IMR-90 (cell line): ENCODE data around the gene TNS1. TPM values are rescaled to one million over a fixed set of nuclear protein-coding genes. Genes with fewer than 3 reads are reported as not detected.

ENCODE experiments used
- ATAC-seq: fragments of 200-7000 bp; cut with Tn5 transposase; 2 replicates; pipeline ENCODE4 v1.9.1; 2020; ENCODE audit warnings: low read depth, mild to moderate bottlenecking, moderate library complexity
- BruUV-seq: library from RNA; stranded (reverse); fragments of 400-500 nt; replicated peaks from 2 replicates; lab custom pipeline; 2021; lab: Mats Ljungman, UMichigan
- CTCF ChIA-PET: fragments of 300-600 bp; formaldehyde crosslinking; extraction: SDS; loops from one replicate; lab custom pipeline; 2021; ENCODE audit warnings: antibody characterized with exemption; lab: Yijun Ruan, JAX
- POLR2A ChIA-PET: fragments of 300-600 bp; sonication (Branson Sonifier 250); formaldehyde crosslinking; loops from one replicate; lab custom pipeline; 2022; ENCODE audit warnings: antibody characterized with exemption; ENCODE audit not compliant: unreplicated experiment; lab: Charles Lee
- DNase-seq: peaks from one replicate; pipeline ENCODE4 v3.0.0; 2013
- H2AFZ ChIP-seq: replicated peaks from 2 replicates; pipeline ENCODE3; 2013; ENCODE audit warnings: low read length, mild to moderate bottlenecking; ENCODE audit not compliant: poor library complexity
- H2AK5ac ChIP-seq: 2 replicates; pipeline ENCODE4 v1.6.1; 2013; ENCODE audit warnings: low read depth, low read length, inconsistent platforms
- H2AK9ac ChIP-seq: replicated peaks from 2 replicates; pipeline ENCODE3; 2013; ENCODE audit warnings: mild to moderate bottlenecking, low read depth, low read length, moderate library complexity; ENCODE audit not compliant: poor library complexity
- H2BK120ac ChIP-seq: 2 replicates; pipeline ENCODE4 v1.6.1; 2013; ENCODE audit warnings: low read depth, low read length, inconsistent platforms
- H2BK15ac ChIP-seq: 3 replicates; pipeline ENCODE4 v1.6.1; 2013; ENCODE audit warnings: low read depth, low read length, inconsistent platforms
- H2BK20ac ChIP-seq: 2 replicates; pipeline ENCODE4 v1.6.1; 2013; ENCODE audit warnings: low read depth, mild to moderate bottlenecking, inconsistent platforms, low read length, moderate library complexity
- H2BK5ac ChIP-seq: 2 replicates; pipeline ENCODE4 v1.6.1; 2013; ENCODE audit warnings: mild to moderate bottlenecking, low read depth, low read length, inconsistent platforms; ENCODE audit not compliant: poor library complexity, severe bottlenecking
- H3K14ac ChIP-seq: replicated peaks from 2 replicates; pipeline ENCODE4 v1.6.1; 2013; ENCODE audit warnings: low read depth, low read length, inconsistent platforms
- H3K18ac ChIP-seq: 2 replicates; pipeline ENCODE4 v1.6.1; 2013; ENCODE audit warnings: low read depth, low read length, control low read depth
- H3K23ac ChIP-seq: 2 replicates; pipeline ENCODE4 v1.6.1; 2013; ENCODE audit warnings: low read depth, low read length, inconsistent platforms
- H3K27ac ChIP-seq: 2 replicates; pipeline ENCODE4 v1.5.1; 2013; ENCODE audit warnings: mild to moderate bottlenecking, control low read depth, low read length; ENCODE audit not compliant: insufficient read depth
- H3K27me3 ChIP-seq: 2 replicates; pipeline ENCODE4 v1.6.1; 2013; ENCODE audit warnings: low read length; ENCODE audit not compliant: control insufficient read depth, insufficient read depth
- H3K36me3 ChIP-seq: 2 replicates; pipeline ENCODE4 v1.6.1; 2013; ENCODE audit warnings: low read length, mixed read lengths; ENCODE audit not compliant: control insufficient read depth, insufficient read depth
- H3K4ac ChIP-seq: 2 replicates; pipeline ENCODE4 v1.6.1; 2013; ENCODE audit warnings: low read depth, low read length, inconsistent platforms
- H3K4me1 ChIP-seq: 2 replicates; pipeline ENCODE4 v1.6.1; 2013; ENCODE audit warnings: low read length, mixed read lengths; ENCODE audit not compliant: control insufficient read depth, insufficient read depth
- H3K4me2 ChIP-seq: 2 replicates; pipeline ENCODE4 v1.6.1; 2013; ENCODE audit warnings: low read depth, mild to moderate bottlenecking, control low read depth, low read length, moderate library complexity
- H3K4me3 ChIP-seq: 2 replicates; pipeline ENCODE4 v1.5.1; 2013; ENCODE audit warnings: low read depth, mild to moderate bottlenecking, control low read depth, low read length, moderate library complexity; ENCODE audit not compliant: insufficient read depth
- H3K56ac ChIP-seq: 2 replicates; pipeline ENCODE4 v1.6.1; 2013; ENCODE audit warnings: low read length, inconsistent platforms; ENCODE audit not compliant: insufficient read depth; ENCODE audit errors: extremely low read depth
- H3K79me1 ChIP-seq, 2 experiments: 2 replicates each; pipeline ENCODE4 v1.6.1; 2013; ENCODE audit warnings: low read length in 2 of 2, inconsistent platforms in 1 of 2, low read depth in 1 of 2
- H3K9ac ChIP-seq: 2 replicates; pipeline ENCODE4 v1.6.1; 2013; ENCODE audit warnings: low read depth, low read length, control low read depth
- H3K9me1 ChIP-seq: 2 replicates; pipeline ENCODE4 v1.6.1; 2013; ENCODE audit warnings: low read length, inconsistent platforms; ENCODE audit not compliant: insufficient read depth
- H3K9me3 ChIP-seq: 2 replicates; pipeline ENCODE4 v1.6.1; 2013; ENCODE audit warnings: low read length; ENCODE audit not compliant: control insufficient read depth, insufficient read depth
- H4K20me1 ChIP-seq: 2 replicates; pipeline ENCODE4 v1.6.1; 2013; ENCODE audit warnings: low read length, inconsistent platforms; ENCODE audit not compliant: insufficient read depth
- H4K5ac ChIP-seq: 2 replicates; pipeline ENCODE4 v1.6.1; 2013; ENCODE audit warnings: mild to moderate bottlenecking, low read depth, low read length, control low read depth
- H4K8ac ChIP-seq, 2 experiments: 2 replicates each; pipeline ENCODE4 v1.6.1; 2013; ENCODE audit warnings: low read depth in 2 of 2, low read length in 2 of 2, control low read depth in 1 of 2, inconsistent platforms in 1 of 2
- H4K91ac ChIP-seq: 2 replicates; pipeline ENCODE4 v1.6.1; 2013; ENCODE audit warnings: low read depth, low read length, inconsistent platforms; ENCODE audit not compliant: insufficient read depth
- BHLHE40 ChIP-seq: fragments of 150-350 bp; IDR thresholded peaks from 2 replicates; pipeline ENCODE4 v1.6.1; 2016; ENCODE audit warnings: mild to moderate bottlenecking, low read depth, low read length
- CEBPB ChIP-seq: IDR thresholded peaks from 2 replicates; pipeline ENCODE4 v1.6.1; 2012; ENCODE audit warnings: low read depth, low read length, improper control_type of control experiment
- FOS ChIP-seq: fragments of 150-350 bp; IDR thresholded peaks from 2 replicates; pipeline ENCODE4 v1.6.1; 2016; ENCODE audit warnings: low read depth, low read length
- MAFK ChIP-seq: IDR thresholded peaks from 2 replicates; pipeline ENCODE4 v1.6.1; 2012; ENCODE audit warnings: low read depth, low read length, improper control_type of control experiment
- MAZ ChIP-seq: IDR thresholded peaks from 2 replicates; pipeline ENCODE4 v1.6.1; 2012; ENCODE audit warnings: low read depth, mild to moderate bottlenecking, low read length, improper control_type of control experiment, moderate library complexity, borderline replicate concordance
- MXI1 ChIP-seq: IDR thresholded peaks from 2 replicates; pipeline ENCODE4 v1.6.1; 2012; ENCODE audit warnings: low read depth, mild to moderate bottlenecking, low read length, moderate library complexity, borderline replicate concordance
- NFE2L2 ChIP-seq: fragments of 150-350 bp; IDR thresholded peaks from 2 replicates; pipeline ENCODE4 v1.6.1; 2016; ENCODE audit warnings: low read depth, mild to moderate bottlenecking, low read length
- POLR2A ChIP-seq: IDR thresholded peaks from 2 replicates; pipeline ENCODE4 v1.6.1; 2012; ENCODE audit warnings: mild to moderate bottlenecking, low read depth, low read length
- RCOR1 ChIP-seq: IDR thresholded peaks from 2 replicates; pipeline ENCODE4 v1.6.1; 2012; ENCODE audit warnings: mild to moderate bottlenecking, low read length, improper control_type of control experiment; ENCODE audit not compliant: insufficient replicate concordance
- RFX5 ChIP-seq: IDR thresholded peaks from 2 replicates; pipeline ENCODE4 v1.8.0; 2012; ENCODE audit warnings: low read depth, mild to moderate bottlenecking, low read length, moderate library complexity
- SMC3 ChIP-seq: fragments of 150-350 bp; IDR thresholded peaks from 2 replicates; pipeline ENCODE4 v1.6.1; 2016; ENCODE audit warnings: low read depth, mild to moderate bottlenecking, antibody characterized with exemption, low read length, moderate library complexity
- WGBS, 2 experiments: methylation state at CpG; one replicate each; pipeline versions ENCODE4 v1.1.5 to v1.1.7; 2013; ENCODE audit warnings: missing lambda C conversion rate in 2 of 2; ENCODE audit not compliant: insufficient read length in 1 of 2; ENCODE audit errors: extremely low coverage in 2 of 2; 5-methylcytosine and 5-hydroxymethylcytosine counted together
- dilution Hi-C: fragments of 300-500 bp; cut with HindIII; formaldehyde crosslinking; loops from one replicate; pipeline ENCODE4 v1.14.3; 2018; ENCODE audit warnings: low sequenced_read_pairs; ENCODE audit not compliant: unreplicated experiment
- in situ Hi-C: fragments of 300-500 bp; cut with MboI; formaldehyde crosslinking; loops from 3 replicates; pipeline ENCODE4 v1.14.3; 2019; ENCODE audit warnings: low sequenced_read_pairs, inconsistent platforms, mixed read lengths
- intact Hi-C: fragments of 100-400 bp; cut with micrococcal nuclease; formaldehyde crosslinking; loops from 2 replicates; pipeline ENCODE4 v1.10.0; 2022
- polyA plus RNA-seq, 3 experiments: library from polyadenylated mRNA; depleted of rRNA; stranded (reverse); fragments of >200 nt; gene quantifications; 2 replicates each; pipeline ENCODE4 v1.2.3, GENCODE V29; 2012; ENCODE audit warnings: low replicate concordance in 1 of 3
- total RNA-seq: library from RNA; depleted of rRNA; stranded (reverse); fragments of >200 nt; gene quantifications from 2 replicates; pipeline ENCODE4 v1.2.3, GENCODE V29; 2012
- TF ChIP-seq, protein P1 (sequence below): fragments of 150-350 bp; IDR thresholded peaks from 2 replicates; pipeline ENCODE4 v1.6.1; 2016; ENCODE audit warnings: low read depth, mild to moderate bottlenecking, low read length, moderate library complexity, borderline replicate concordance
- TF ChIP-seq, protein P2 (sequence below): fragments of 150-350 bp; IDR thresholded peaks from 2 replicates; pipeline ENCODE4 v1.6.1; 2017; ENCODE audit warnings: mild to moderate bottlenecking, antibody characterized with exemption, low read length, low read depth
- TF ChIP-seq, protein P3 (sequence below): conservative IDR thresholded peaks from 2 replicates; pipeline ENCODE4 v1.5.1; 2012; ENCODE audit warnings: mild to moderate bottlenecking, low read depth, low read length, improper control_type of control experiment

The TNS1 gene
- total and polyA plus RNA-seq, 2 of the 4 experiments (the other 2 are of a cell fraction), result 41.1 to 45.2 TPM

DNA sequence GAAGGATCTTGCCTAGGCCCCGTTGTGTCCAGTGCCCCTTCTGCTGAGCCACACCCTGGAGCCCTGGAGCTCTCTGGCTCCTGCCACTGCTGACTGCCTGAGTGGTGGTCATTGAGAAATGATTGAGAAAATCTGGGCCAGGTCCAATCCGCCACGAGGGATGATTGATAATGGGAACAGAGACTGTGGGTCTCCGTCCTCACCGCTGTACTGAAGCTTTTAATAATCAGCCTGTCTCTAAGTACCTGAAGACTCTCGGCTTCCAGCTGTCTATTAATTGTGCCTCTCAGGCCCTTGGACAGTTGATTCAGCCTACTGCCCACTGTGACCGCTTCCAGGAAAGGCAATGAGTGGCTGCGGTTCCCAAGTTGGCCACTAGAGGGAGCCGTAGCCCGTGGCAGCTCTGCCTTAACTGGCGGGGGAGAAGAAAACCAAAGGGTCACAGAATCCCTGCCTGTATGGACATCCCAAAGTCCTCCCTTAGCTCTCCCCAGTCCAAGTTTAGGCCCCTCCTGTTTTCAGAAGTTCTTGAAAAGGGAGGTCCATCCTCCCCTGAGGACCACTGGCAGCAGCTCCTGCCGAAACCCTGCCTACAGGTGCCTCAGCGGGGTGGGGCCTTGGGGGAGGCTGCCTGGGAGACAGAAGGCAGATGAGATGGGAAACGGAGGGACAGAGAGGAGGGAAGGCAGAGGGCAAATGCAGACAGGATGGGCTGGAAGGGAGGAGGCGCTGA, 213.6 kb downstream of the TNS1 start:
- Histone ChIP-seq H3K4me1 (peaks cover 9% of the 10 kb centered on the region), H3K27ac (no peak overlapping the region), H2AFZ (peak overlapping the region; percentile 71), H3K4ac (no peak overlapping the region), H2BK120ac (no peak overlapping the region), H3K23ac (no peak overlapping the region), H3K27me3 (no peaks in the 10 kb centered on the region), H2AK5ac (no peak overlapping the region), H3K18ac (no peak overlapping the region), H3K4me2 (no peak overlapping the region), H3K4me3 (no peak overlapping the region), H2BK5ac (no peak overlapping the region), H2AK9ac (peak overlapping the region; percentile 67), H3K79me1 (no peaks in the 10 kb centered on the region), H3K56ac (no peak overlapping the region), H3K9me1 (no peaks in the 10 kb centered on the region; the same call in 1 of the 2 replicates), H4K5ac (no peak overlapping the region), H2BK15ac (no peak overlapping the region), H3K36me3 (no peaks in the 10 kb centered on the region), H4K8ac (no peak overlapping the region), H4K20me1 (peaks cover 4% of the 10 kb centered on the region; the same call in 1 of the 2 replicates), H3K14ac (no peak overlapping the region), H3K9ac (no peak overlapping the region), H2BK20ac (no peak overlapping the region), H3K9me3 (no peaks in the 10 kb centered on the region), H4K91ac (no peak overlapping the region)
- CTCF ChIA-PET, result interaction anchor here (0.7 to 1.3 kb wide), 8 partner anchors 10 to 280 kb away, joined by 3 to 10 read pairs (median 5); partner anchors contain the start of gene RUFY4
- ATAC-seq (peak; percentile 62), DNase-seq (peak; percentile 64)
- no TSS peak for BruUV-seq
- dilution Hi-C loops, result no loop called here
- intact Hi-C loops, result loop anchor here (1.0 to 5.0 kb wide), 5 partner anchors 78 to 279 kb away; no protein-coding TSS in a partner anchor
- in situ Hi-C loops, result loop anchor here (5.0 kb wide), 1 partner anchor 278 kb away; the partner anchor contains the start of gene RUFY4
- POLR2A ChIA-PET, result no interaction called here
- WGBS, 2 experiments, result 0% methylated on average over 2 of the region's 15 CpGs; no CpG with 5 or more reads in 1 of the 2 experiments
- peak; percentile 84 for TF ChIP-seq SMC3
- TF ChIP-seq BHLHE40, result no peak
- no peak for TF ChIP-seq FOS
- TF ChIP-seq CEBPB, result no peak
- TF ChIP-seq MAZ, result no peak
- TF ChIP-seq, protein P1, sequence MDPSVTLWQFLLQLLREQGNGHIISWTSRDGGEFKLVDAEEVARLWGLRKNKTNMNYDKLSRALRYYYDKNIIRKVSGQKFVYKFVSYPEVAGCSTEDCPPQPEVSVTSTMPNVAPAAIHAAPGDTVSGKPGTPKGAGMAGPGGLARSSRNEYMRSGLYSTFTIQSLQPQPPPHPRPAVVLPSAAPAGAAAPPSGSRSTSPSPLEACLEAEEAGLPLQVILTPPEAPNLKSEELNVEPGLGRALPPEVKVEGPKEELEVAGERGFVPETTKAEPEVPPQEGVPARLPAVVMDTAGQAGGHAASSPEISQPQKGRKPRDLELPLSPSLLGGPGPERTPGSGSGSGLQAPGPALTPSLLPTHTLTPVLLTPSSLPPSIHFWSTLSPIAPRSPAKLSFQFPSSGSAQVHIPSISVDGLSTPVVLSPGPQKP, result no peak
- TF ChIP-seq, protein P2, sequence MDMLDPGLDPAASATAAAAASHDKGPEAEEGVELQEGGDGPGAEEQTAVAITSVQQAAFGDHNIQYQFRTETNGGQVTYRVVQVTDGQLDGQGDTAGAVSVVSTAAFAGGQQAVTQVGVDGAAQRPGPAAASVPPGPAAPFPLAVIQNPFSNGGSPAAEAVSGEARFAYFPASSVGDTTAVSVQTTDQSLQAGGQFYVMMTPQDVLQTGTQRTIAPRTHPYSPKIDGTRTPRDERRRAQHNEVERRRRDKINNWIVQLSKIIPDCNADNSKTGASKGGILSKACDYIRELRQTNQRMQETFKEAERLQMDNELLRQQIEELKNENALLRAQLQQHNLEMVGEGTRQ, result no peak
- no peak for TF ChIP-seq RCOR1
- TF ChIP-seq NFE2L2, result no peak
- TF ChIP-seq, protein P3, sequence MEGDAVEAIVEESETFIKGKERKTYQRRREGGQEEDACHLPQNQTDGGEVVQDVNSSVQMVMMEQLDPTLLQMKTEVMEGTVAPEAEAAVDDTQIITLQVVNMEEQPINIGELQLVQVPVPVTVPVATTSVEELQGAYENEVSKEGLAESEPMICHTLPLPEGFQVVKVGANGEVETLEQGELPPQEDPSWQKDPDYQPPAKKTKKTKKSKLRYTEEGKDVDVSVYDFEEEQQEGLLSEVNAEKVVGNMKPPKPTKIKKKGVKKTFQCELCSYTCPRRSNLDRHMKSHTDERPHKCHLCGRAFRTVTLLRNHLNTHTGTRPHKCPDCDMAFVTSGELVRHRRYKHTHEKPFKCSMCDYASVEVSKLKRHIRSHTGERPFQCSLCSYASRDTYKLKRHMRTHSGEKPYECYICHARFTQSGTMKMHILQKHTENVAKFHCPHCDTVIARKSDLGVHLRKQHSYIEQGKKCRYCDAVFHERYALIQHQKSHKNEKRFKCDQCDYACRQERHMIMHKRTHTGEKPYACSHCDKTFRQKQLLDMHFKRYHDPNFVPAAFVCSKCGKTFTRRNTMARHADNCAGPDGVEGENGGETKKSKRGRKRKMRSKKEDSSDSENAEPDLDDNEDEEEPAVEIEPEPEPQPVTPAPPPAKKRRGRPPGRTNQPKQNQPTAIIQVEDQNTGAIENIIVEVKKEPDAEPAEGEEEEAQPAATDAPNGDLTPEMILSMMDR, result peak; percentile 98
- no peak for TF ChIP-seq MXI1
- no peak for TF ChIP-seq RFX5
- 0 out of 2 replicates have a peak, but pooled peaks have one; percentile 41 for TF ChIP-seq POLR2A
- TF ChIP-seq MAFK, result no peak
